Measurements from ENCODE around the gene TMEM161A.
"Not testable (repeated sequence)": the region's sequence is repeated elsewhere in the genome, so short reads cannot be mapped to it uniquely, and the experiment has no call there.

TMEM161A gene

DNA sequence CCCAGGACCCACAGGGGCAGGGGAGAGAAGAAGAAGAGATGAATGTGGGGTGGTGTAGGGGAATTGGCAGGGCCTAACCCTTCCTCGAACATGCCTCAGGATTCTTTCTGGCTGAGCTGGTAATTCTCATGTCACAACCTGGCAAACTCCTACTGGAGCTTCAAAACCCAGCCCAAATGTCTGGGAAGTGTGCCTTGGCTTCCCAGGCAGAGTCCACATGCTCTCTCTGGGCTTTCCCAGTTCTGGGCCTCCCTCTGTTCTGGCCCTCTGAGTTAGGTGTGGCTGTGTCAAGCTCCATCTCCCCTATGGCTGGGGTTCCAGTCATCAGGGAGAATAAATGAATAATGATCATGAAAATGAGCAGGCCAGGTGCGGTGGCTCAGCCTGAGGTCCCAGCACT, 11.2 kb upstream of the TMEM161A start:
- no peak overlapping the region for H3K4me3 ChIP-seq
- no peaks in the 10 kb centered on the region for H3K27me3 ChIP-seq
- H3K4me1 ChIP-seq: peaks cover 0 to 22% (median 11%) of the 10 kb centered on the region in 10 experiments; a peak in 15 of 20 replicates
- TF ChIP-seq Cebpa-rat (IDR thresholded peaks at IDR 0.05): no peak
- no peak overlapping the region for H3K27ac ChIP-seq
- no peak overlapping the region for H3K4me2 ChIP-seq
- H3K36me3 ChIP-seq: peaks cover 12 to 32% (median 28%) of the 10 kb centered on the region in 11 experiments; a peak in 20 of 22 replicates
- no peak overlapping the region for H3K9ac ChIP-seq
- no peaks in the 10 kb centered on the region for H3K9me3 ChIP-seq (replicated peaks in 1 of 11)
- H4K20me1 ChIP-seq: no peaks in the 10 kb centered on the region; a peak in 1 of 22 replicates

- Histone ChIP-seq H3K4me1 (peaks cover 0 to 31% (median 20%) of the 10 kb centered on the region in 10 experiments; a peak in 15 of 20 replicates), H3K36me3 (peaks cover 12 to 32% (median 28%) of the 10 kb centered on the region in 11 experiments; a peak in 20 of 22 replicates)
- not testable (repeated sequence) for H3K27me3 ChIP-seq; H3K27ac ChIP-seq; H3K4me2 ChIP-seq; H3K9me3 ChIP-seq (replicated peaks in 1 of 11); H3K4me3 ChIP-seq; H3K9ac ChIP-seq; H4K20me1 ChIP-seq
Observed at GRCh38 chr19:19148504-19148903, 10.2 kb upstream of the TMEM161A start.

GRCh38 chr19:19147344-19147743, 9.1 kb upstream of the TMEM161A start:
- H3K4me2 ChIP-seq: no peak overlapping the region
- H3K9me3 ChIP-seq (replicated peaks in 1 of 11): no peaks in the 10 kb centered on the region
- TF ChIP-seq Cebpa-rat (IDR thresholded peaks at IDR 0.05): no peak
- H3K4me3 ChIP-seq: no peak overlapping the region
- H3K27me3 ChIP-seq: no peaks in the 10 kb centered on the region
- H3K27ac ChIP-seq: no peak overlapping the region
- peaks cover 0 to 32% (median 20%) of the 10 kb centered on the region in 10 experiments; a peak in 15 of 20 replicates for H3K4me1 ChIP-seq
- no peak overlapping the region for H3K9ac ChIP-seq
- no peaks in the 10 kb centered on the region; a peak in 1 of 22 replicates for H4K20me1 ChIP-seq
- H3K36me3 ChIP-seq: peaks cover 12 to 32% (median 28%) of the 10 kb centered on the region in 11 experiments; a peak in 20 of 22 replicates

DNA sequence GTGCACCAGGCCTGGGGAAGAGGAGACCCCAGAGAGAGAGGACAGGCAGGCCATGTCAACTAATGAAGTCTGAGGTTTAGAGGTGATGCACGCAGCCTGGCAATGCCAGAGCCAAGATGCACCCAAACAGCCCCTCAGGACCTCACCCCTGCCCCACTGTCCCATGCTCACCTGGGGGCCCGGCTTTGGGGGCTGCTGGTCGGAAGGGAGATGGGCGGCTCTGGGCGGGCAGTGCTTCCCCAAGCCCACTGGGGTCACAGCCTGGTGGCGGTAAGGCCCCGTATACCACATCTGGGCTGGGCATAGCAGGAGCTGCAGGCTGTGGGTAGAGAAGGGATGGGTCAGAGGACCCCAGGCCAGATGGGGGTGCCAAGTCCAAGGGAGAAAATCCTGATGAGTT, 8.6 kb upstream of the TMEM161A start:
- peaks cover 0 to 32% (median 20%) of the 10 kb centered on the region in 10 experiments; a peak in 15 of 20 replicates for H3K4me1 ChIP-seq
- TF ChIP-seq Cebpa-rat (IDR thresholded peaks at IDR 0.05): no peak
- peaks cover 12 to 32% (median 28%) of the 10 kb centered on the region in 11 experiments; a peak in 20 of 22 replicates for H3K36me3 ChIP-seq
- H3K27ac ChIP-seq: no peak overlapping the region
- no peaks in the 10 kb centered on the region for H3K27me3 ChIP-seq
- H3K4me3 ChIP-seq: no peak overlapping the region
- H4K20me1 ChIP-seq: no peaks in the 10 kb centered on the region; a peak in 1 of 22 replicates
- H3K4me2 ChIP-seq: no peak overlapping the region
- no peak overlapping the region for H3K9ac ChIP-seq
- no peaks in the 10 kb centered on the region for H3K9me3 ChIP-seq (replicated peaks in 1 of 11)

DNA sequence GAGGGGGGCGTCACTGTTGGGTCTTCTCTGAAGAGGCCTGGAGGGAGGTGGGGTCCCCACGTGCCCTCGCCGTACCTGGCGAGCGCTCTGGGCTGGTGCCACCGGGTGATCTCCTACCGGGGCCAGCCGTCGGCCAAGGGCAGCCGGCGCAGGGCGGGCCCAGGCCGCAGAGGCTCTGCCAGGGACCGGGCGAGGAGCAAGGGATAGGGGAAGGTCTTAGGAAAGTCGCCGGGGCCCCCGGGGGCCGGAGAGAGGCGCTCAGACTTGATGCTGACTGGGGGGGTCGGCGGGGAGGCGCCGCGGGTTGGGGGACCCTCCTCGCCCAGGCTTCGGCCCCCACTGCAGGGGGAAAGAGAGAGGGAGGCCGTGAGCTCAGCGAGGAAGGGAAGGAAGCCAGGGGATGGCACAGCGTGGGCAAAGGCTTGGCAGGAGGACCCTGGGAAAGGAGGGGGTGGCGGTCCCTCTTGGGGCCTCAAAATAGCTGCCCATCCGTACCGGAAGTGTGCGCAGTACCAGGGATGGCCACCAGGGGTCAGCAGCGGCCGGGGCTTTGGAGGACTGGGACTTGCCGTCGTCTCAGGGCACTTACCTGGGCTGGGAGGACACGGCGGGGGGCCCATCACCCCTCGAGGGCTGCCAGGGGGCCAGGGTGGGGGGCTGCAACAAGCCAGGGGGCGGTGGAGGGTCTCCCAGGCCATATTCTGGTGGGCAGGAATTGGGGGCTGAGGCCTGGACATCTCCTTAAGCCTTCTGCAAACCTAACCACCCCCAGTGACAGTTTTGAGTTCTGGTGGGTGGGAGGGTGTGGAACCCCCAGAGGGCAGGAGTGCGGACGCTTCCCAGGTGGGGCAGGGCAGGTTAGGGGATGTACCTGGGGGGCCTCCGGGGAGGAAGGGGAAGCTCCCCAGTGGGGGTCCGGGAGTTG, 7.7 kb upstream of the TMEM161A start:
- no peaks in the 10 kb centered on the region for H3K9me3 ChIP-seq (replicated peaks in 1 of 11)
- peak overlapping the region in 9 of 11 experiments; percentile 49 to 76 (median 71); a peak in 18 of 22 replicates for H3K27ac ChIP-seq
- peaks cover 12 to 32% (median 28%) of the 10 kb centered on the region in 11 experiments; a peak in 20 of 22 replicates for H3K36me3 ChIP-seq
- no peaks in the 10 kb centered on the region; a peak in 1 of 22 replicates for H4K20me1 ChIP-seq
- H3K9ac ChIP-seq: peak overlapping the region in 9 of 11 experiments; percentile 28 to 67 (median 56); a peak in 14 of 22 replicates
- peaks cover 0 to 26% (median 18%) of the 10 kb centered on the region in 10 experiments; a peak in 15 of 20 replicates for H3K4me1 ChIP-seq
- no peak for TF ChIP-seq Cebpa-rat (IDR thresholded peaks at IDR 0.05)
- H3K27me3 ChIP-seq: no peaks in the 10 kb centered on the region
- H3K4me2 ChIP-seq: peak overlapping the region; percentile 26 to 60 (median 56); a peak in 19 of 22 replicates
- H3K4me3 ChIP-seq: no peak overlapping the region

GRCh38 chr19:19145281-19145680, 7.0 kb upstream of the TMEM161A start:
- Histone ChIP-seq H3K9me3 (replicated peaks in 1 of 11) (no peaks in the 10 kb centered on the region), H3K36me3 (peaks cover 12 to 32% (median 28%) of the 10 kb centered on the region in 11 experiments; a peak in 20 of 22 replicates)

DNA sequence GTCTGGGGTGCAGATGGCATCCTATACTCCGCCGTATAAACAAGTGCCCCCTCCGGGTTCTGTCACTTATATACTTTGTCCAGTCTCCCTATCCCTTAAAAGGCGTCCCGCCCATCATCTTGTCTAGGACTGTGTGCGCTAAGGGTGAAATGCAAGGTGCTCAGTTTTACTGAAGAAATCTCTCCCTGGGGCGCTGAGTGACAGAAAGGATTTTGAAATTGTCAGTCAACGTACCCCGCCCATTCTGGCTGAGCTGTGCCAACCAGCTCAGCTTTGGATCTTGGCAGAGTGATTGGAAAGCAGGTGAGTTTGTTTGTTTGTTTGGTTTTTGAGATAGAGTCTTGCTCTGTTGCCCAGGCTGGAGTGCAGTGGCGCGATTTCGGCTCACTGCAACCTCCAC, 4.1 kb upstream of the TMEM161A start:
- peaks cover 1 to 11% (median 10%) of the 10 kb centered on the region in 11 experiments; a peak in 18 of 22 replicates for H3K36me3 ChIP-seq
- H3K4me1 ChIP-seq: peaks cover 6 to 34% (median 25%) of the 10 kb centered on the region in 10 experiments
- H3K27ac ChIP-seq: no peak overlapping the region
- no peak overlapping the region for H3K9ac ChIP-seq
- no peaks in the 10 kb centered on the region; a peak in 1 of 22 replicates for H4K20me1 ChIP-seq
- no peaks in the 10 kb centered on the region for H3K27me3 ChIP-seq
- no peak overlapping the region for H3K4me3 ChIP-seq
- no peak overlapping the region for H3K4me2 ChIP-seq
- TF ChIP-seq Cebpa-rat (IDR thresholded peaks at IDR 0.05): no peak
- no peaks in the 10 kb centered on the region for H3K9me3 ChIP-seq (replicated peaks in 1 of 11)

More at GRCh38 chr19:19145281-19145680, 7.0 kb upstream of the TMEM161A start:
- H3K27me3 ChIP-seq: no peaks in the 10 kb centered on the region
- peak overlapping the region in 6 of 11 experiments; percentile 31 to 59 (median 56); a peak in 7 of 22 replicates for H3K4me2 ChIP-seq
- H4K20me1 ChIP-seq: no peaks in the 10 kb centered on the region; a peak in 1 of 22 replicates
- H3K27ac ChIP-seq: peak overlapping the region in 8 of 11 experiments; percentile 49 to 76 (median 72); a peak in 17 of 22 replicates
- H3K4me1 ChIP-seq: peaks cover 0 to 26% (median 18%) of the 10 kb centered on the region in 10 experiments; a peak in 15 of 20 replicates
- TF ChIP-seq Cebpa-rat (IDR thresholded peaks at IDR 0.05): no peak
- H3K4me3 ChIP-seq: no peak overlapping the region
- H3K9ac ChIP-seq: peak overlapping the region in 7 of 11 experiments; percentile 28 to 67 (median 57); a peak in 7 of 22 replicates

DNA sequence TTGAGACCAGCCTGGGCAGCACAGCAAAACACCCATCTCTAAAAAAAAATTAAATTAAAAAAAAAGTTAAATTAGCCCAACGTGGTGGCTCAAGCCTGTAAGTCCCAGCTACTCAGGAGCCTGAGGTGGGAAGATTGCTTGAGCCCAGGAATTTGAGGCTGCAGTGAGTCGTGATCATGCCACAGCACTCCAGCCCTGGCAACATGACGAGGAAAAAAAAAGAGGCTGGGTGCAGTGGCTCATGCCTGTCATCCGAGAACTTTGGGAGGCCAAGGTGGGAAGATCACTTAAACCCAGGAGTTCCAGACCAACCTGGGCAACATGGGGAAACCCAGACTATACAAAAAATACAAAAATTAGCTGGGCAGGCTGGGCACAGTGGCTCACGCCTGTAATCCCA, 2.2 kb upstream of the TMEM161A start:
- Histone ChIP-seq H3K27ac (no peak overlapping the region), H3K36me3 (no peaks in the 10 kb centered on the region), H3K9ac (no peak overlapping the region), H3K4me2 (no peak overlapping the region), H3K4me1 (peaks cover 10 to 33% (median 26%) of the 10 kb centered on the region in 10 experiments), H3K27me3 (no peaks in the 10 kb centered on the region), H3K9me3 (replicated peaks in 1 of 11) (no peaks in the 10 kb centered on the region), H3K4me3 (no peak overlapping the region), H4K20me1 (no peaks in the 10 kb centered on the region; a peak in 1 of 22 replicates)
- no peak for TF ChIP-seq Cebpa-rat (IDR thresholded peaks at IDR 0.05)

DNA sequence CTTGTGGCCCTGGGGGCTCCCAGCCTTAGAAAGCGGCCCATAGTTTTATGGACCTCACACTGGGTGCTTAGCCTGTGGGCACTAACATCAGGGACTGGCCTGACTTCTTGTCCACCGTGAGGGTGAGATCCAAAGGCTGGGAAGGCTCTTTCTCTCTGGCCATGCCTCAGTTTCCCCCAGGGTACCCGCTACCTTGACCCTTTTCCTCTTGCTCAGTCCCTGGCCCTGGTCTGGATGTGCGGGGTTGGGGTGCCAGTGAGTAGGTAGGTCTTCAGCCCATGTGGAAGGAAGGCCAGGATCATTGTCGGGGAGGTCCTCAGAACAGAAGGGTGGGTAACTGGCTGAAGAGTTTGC, 1.6 kb upstream of the TMEM161A start:
- Histone ChIP-seq H3K27me3 (no peaks in the 10 kb centered on the region), H3K9me3 (replicated peaks in 1 of 11) (no peaks in the 10 kb centered on the region), H3K4me3 (no peak overlapping the region), H3K27ac (no peak overlapping the region), H3K4me1 (peaks cover 14 to 34% (median 31%) of the 10 kb centered on the region in 10 experiments), H3K9ac (no peak overlapping the region), H3K4me2 (no peak overlapping the region), H3K36me3 (no peaks in the 10 kb centered on the region), H4K20me1 (no peaks in the 10 kb centered on the region; a peak in 1 of 22 replicates)
- TF ChIP-seq Cebpa-rat (IDR thresholded peaks at IDR 0.05): no peak
